HG02852 (cell line): ENCODE results near the gene RPLP1.

ENCODE experiments used
- ATAC-seq: cut with Tn5 transposase; IDR thresholded peaks from one replicate; pipeline ENCODE4 v1.9.1; 2021; ENCODE audit warnings: mild to moderate bottlenecking, moderate library complexity; ENCODE audit not compliant: unreplicated experiment

The RPLP1 gene

DNA sequence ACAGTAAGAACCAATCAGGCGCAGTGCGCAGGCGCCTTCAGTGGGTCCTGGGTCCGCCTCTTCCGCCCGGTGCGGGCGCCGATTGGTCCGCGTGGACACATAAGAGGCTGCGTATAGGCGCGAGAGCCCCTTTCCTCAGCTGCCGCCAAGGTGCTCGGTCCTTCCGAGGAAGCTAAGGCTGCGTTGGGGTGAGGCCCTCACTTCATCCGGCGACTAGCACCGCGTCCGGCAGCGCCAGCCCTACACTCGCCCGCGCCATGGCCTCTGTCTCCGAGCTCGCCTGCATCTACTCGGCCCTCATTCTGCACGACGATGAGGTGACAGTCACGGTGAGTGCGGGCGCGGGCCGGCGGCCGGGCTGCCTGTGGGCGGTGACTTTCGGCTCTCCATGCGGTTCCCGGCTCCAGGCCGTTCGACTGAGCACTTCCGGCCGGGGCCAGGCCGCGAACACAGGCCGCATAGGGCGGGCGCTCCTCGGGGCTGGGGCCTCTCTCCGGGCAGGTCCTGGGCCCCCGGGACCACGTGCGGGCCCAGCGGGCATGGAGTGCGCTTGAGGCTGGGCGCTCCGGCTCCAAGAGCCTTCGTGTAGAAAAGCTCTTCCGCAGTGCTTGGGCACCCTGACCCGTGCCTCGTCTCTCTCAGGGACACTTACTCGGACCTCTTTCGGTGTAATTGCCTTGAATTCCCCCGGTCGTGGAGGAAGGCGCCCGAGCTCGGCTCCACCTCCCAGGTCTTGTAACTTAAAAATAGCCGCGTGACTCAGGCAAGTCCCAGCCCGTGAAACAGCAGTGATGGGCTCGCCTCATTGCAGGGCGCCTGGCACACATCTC is at the start of gene RPLP1:
Gene RPLP1, plus strand, starts transcription at position 127 of the 830 bp plus-strand sequence. Its CDS starts 131 bp downstream, at position 258.
- peak; percentile 74 for ATAC-seq

- ATAC-seq, result no peak
Observed at GRCh38 chr15:69403594-69403993, 49.0 kb upstream of the RPLP1 start.

DNA sequence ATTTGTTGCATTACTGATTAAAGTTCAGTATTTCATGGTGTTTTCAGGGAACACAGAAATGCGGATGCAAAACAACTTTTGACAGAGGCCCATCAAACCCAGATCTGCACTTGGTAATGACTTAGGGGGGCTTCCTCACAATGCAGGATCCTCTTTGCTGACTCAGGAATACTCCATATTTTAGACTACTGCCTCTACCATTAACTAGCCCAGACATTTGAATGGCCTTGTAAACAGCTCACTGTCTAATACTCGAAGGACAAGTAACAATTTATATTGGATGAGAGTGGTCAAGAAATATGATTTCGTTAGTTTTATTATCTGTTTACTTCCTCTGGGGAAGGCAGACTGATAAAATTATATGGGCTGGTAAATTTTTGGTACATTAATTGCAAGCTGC is 47.5 kb upstream of the RPLP1 start:
- no peak for ATAC-seq

- no peak for ATAC-seq
Observed at GRCh38 chr15:69407719-69408400, 44.8 kb upstream of the RPLP1 start.

- no peak for ATAC-seq
Observed at GRCh38 chr15:69408841-69409240, 43.8 kb upstream of the RPLP1 start.

DNA sequence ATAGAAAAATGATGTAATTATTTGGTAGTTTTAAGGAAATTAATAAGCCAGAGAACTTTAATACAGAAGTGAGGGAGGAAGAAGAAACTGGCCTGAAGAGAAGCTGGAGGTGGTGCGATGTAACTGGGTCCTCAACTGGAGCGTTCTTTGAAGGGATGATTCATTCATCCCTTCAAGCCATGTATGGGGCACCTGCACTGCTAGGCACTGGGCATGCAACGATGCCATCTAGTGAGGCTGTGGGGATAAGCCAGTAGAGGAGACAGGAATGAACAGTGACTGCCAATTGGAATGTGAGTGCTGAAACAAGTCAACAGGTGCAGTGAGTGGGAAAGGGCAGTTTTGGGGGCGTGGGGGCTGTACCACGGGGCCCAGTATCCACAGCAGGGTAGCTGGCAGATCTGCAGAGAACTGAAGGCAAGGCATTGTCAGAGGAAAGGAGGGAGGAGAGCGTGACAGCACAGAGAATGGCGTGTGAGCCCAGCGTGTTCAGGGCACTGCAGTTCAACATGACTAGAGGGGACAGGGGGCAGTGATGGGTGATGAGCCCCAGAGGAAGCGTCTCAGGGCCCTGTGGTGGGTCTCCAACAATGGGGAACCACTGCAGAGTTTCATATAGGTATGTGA is 42.3 kb upstream of the RPLP1 start:
- no peak for ATAC-seq

GRCh38 chr15:69412274-69412673 is 40.3 kb upstream of the RPLP1 start:
- ATAC-seq, result no peak

- no peak for ATAC-seq
Observed at GRCh38 chr15:69412701-69413100, 39.9 kb upstream of the RPLP1 start.

DNA sequence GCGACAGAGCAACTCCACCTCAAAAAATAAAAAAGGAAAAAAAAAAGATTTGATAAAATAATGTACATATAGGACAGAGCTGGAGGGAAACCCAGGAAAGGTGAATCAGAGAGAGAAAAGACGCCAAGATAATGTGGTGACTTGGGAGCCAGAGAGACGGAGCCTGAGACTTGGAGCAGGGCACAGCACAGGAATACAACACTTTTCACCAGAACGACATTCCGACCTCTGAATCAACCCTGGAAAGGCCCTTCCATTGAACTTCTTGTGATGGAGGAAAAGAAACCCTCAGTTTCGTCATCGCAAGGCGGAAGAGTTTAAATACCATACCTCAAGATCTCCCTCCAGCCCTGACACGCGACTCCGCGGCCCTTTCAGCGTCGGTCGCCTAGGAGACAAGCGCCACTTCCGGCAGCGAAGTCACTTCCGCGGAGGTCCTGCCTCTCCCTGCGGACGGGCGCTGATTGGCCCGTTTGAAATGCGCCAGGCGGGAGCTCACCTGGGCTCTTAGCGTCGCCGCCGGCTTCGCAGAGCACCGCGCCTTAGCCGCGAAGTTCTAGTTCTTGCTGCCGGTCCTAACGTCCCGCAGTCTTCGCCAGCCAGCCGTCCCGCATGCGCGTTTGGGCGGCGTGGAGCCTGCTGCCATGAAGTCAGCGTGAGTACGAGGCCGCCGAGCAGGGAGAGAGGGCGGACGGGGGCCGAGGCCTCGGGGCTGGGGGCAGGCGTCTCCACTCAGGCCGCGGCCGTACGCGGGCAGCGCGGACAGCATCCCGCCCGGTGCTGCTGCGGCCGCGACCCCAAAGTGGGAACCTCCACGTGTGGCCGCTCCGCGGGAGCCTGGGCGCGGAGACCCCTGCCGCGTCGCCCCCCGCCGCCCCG is 38.6 kb upstream of the RPLP1 start, which contains the start of gene KIF23:
Gene KIF23, plus strand, starts transcription at position 528 of the 879 bp plus-strand sequence. Its CDS starts 117 bp downstream, at position 645.
- peak; percentile 92 for ATAC-seq

- peak; percentile 39 for ATAC-seq
Observed at GRCh38 chr15:69414701-69415167, 37.9 kb upstream of the RPLP1 start.

DNA sequence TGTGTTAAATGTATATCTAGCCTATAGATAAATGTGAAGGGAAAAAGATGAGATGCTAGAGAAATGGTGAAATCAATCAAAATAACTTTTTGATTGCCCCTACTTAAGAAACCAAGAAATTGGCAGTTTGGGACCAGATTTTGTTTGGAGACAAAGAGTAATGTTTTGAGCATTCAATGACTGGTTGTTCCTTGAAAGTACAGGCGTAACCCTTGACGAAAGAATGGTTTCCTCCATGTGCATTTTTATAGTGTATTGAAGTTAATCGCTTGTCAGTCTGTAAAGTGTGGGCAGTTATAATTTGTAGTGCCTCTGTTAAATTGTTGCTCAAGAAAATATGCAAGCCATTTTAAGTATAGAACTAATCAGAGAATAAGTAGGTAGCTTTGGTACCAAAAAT is 37.2 kb upstream of the RPLP1 start:
- no peak for ATAC-seq

GRCh38 chr15:69417581-69417980 is 35.0 kb upstream of the RPLP1 start:
- ATAC-seq, result no peak

- no peak for ATAC-seq
Observed at GRCh38 chr15:69421498-69421897, 31.1 kb upstream of the RPLP1 start.

DNA sequence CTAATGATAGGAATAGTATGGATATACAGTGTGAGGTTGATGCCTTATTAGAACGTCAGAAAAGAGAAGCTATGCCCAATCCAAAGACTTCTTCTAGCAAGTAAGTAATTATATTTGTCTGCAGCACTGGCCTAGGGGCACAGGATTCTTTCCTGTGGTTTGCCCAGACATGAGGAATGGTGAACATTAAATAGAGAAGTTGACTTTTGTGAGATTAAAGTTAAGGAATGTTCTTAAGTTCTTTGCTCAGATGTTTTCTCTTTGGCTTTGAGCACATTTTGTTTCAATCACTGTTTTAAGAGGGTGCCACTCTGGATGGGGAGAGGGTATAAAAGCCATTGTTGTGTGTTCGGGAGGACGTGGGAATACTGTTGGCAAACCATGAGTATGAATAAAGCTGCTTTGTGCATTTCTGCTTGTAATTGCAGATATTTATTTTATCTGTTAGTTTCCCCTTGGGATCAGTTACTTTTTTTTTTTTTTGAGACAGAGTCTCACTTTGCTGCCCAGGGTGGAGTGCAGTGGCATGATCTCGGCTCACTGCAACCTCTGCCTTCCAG is 30.2 kb upstream of the RPLP1 start:
- ATAC-seq, result no peak

DNA sequence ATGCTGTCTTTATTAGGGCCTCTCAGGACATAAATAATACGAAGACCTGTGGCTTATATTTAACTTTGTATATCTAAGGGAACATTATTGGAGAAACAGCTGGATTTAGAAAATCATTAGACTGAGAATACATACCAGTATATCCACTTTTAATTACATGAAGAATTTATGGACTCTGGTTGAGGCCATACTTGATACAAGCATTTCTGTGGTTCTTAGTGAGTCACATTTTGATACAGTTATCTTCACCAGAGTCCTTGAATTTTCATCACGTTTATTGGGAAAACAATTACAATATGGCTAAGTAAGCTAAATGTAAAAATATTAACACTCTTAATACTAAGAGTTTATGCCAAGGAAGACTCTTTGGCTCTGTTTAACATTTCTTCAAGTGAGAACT is 28.6 kb upstream of the RPLP1 start:
- ATAC-seq, result no peak

GRCh38 chr15:69424748-69425413 is 27.7 kb upstream of the RPLP1 start:
- no peak for ATAC-seq

- no peak for ATAC-seq
Observed at GRCh38 chr15:69433831-69434230, 18.8 kb upstream of the RPLP1 start.

- no peak for ATAC-seq
Observed at GRCh38 chr15:69434238-69434637, 18.4 kb upstream of the RPLP1 start.

DNA sequence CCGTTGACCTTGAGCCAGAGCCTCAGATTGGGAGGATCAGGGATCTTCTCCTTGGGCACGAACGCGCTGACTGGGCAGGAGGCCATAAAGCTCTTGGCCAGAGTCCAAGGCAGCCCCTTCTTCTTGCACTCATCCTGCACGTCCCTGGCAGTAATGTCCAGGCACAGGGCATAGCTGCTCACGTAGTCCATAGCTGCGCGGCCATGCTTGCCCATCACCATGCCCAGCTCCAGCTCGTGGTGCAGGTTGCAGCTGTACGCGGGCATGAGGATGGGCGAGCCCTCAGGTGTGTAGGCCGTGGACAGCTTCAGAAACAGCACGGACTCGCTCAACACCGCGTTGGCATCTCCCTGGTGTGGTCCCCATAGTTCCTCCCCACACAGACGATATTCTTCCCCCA is 17.9 kb upstream of the RPLP1 start:
- ATAC-seq, result no peak

DNA sequence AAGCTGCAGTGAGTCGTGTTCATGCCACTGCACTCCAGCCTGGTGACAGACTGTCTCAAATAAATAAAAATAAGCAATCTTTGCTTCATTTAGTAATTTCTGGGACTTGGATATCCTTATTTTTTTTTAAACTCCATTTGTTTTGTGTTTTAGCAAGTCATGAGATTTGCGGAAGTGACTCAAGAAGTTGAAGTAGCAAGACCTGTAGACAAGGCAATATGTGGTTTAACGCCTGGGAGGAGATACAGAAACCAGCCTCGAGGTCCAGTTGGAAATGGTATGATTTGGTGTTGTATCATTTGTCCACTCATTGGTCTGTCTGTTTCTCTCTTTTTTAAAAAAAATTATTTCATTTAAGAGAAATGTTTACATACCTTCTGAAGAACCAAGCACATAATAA is 16.6 kb upstream of the RPLP1 start:
- ATAC-seq, result no peak
